Sigmoid colon (tissue), 7 donors: ENCODE data around the gene PRKACB. TPM values are rescaled to one million over a fixed set of nuclear protein-coding genes. Genes with fewer than 3 reads are reported as not detected.

Experiments used
- DNase-seq: peaks from one replicate; pipeline ENCODE4 v3.0.0-alpha.2; 2019
- H3K27ac ChIP-seq, 4 donors: fragments of 200-600 bp; sonication (generic); one replicate each; pipeline ENCODE4 v1.5.1; 2016 to 2019; ENCODE audit warnings: mild to moderate bottlenecking in 1 of 4
- H3K27me3 ChIP-seq, 3 donors: fragments of 200-600 bp; sonication (generic); one replicate each; pipeline ENCODE4 v1.5.1; 2019; ENCODE audit warnings: mild to moderate bottlenecking in 1 of 3
- H3K36me3 ChIP-seq, 4 donors: fragments of 200-600 bp; sonication (generic); one replicate each; pipeline ENCODE4 v1.5.1; 2016 to 2019
- H3K4me1 ChIP-seq, 4 donors: fragments of 200-600 bp; sonication (generic); one replicate each; pipeline ENCODE4 v1.5.1; 2017 to 2019
- H3K4me3 ChIP-seq, 4 donors: fragments of 200-600 bp; sonication (generic); one replicate each; pipeline ENCODE4 v1.5.1; 2017 to 2019; ENCODE audit warnings: mild to moderate bottlenecking in 2 of 4, moderate library complexity in 1 of 4
- H3K9me3 ChIP-seq, 4 donors: fragments of 200-600 bp in 3 of 4; sonication (generic) in 3 of 4; one replicate each; pipeline versions ENCODE4 v1.5.1 to v1.6.1; 2013 to 2019
- CTCF ChIP-seq, 4 experiments: fragments of 450-650 bp in 3 of 4; fragments of 200-600 bp in 1 of 4; IDR thresholded peaks; one replicate each; pipeline ENCODE4 v1.5.1; 2016 to 2019; ENCODE audit warnings: antibody characterized with exemption in 4 of 4, mild to moderate bottlenecking in 3 of 4, moderate library complexity in 2 of 4
- EP300 ChIP-seq, 4 donors: sonication (generic); formaldehyde crosslinking; IDR thresholded peaks; one replicate each; pipeline ENCODE4 v1.6.1; 2017; ENCODE audit warnings: antibody characterized with exemption in 4 of 4
- POLR2A ChIP-seq, 2 donors: fragments of 450-650 bp; IDR thresholded peaks; one replicate each; pipeline ENCODE4 v1.6.1; 2016; ENCODE audit warnings: antibody characterized with exemption in 2 of 2, mild to moderate bottlenecking in 2 of 2, moderate library complexity in 2 of 2
- POLR2AphosphoS5 ChIP-seq, 4 donors: sonication (generic); formaldehyde crosslinking; IDR thresholded peaks; one replicate each; pipeline ENCODE4 v1.6.1; 2017; ENCODE audit warnings: antibody characterized with exemption in 4 of 4
- WGBS, 2 donors: extraction: QIAGEN DNeasy Blood & Tissue Kit; methylation state at CpG; one replicate each; pipeline ENCODE4 v1.1.7; 2013; 5-methylcytosine and 5-hydroxymethylcytosine counted together
- intact Hi-C: fragments of 100-400 bp; cut with DNase I; formaldehyde crosslinking; loops from one replicate; pipeline ENCODE4 v1.15.1; 2023
- polyA plus RNA-seq, 3 donors: library from polyadenylated mRNA; stranded (reverse); fragments of 200-250 nt; gene quantifications; one replicate each; pipeline ENCODE4 v1.2.3, GENCODE V29; 2013
- total RNA-seq, 4 donors: library from RNA; depleted of rRNA; stranded (reverse); fragments of >200 nt; gene quantifications; one replicate each; pipeline ENCODE4 v1.1.0, GENCODE V29; 2016
- donor health status: healthy with polysubstance abuse.
- donor health status: Bipolar disorder and iron deficiency.
- donor health status: healthy.

Gene PRKACB
- total and polyA plus RNA-seq, 7 donors = 35.5 to 67.9 (median 55.6) TPM

- WGBS, 2 donors = 15 to 57% methylated on average over 3 of the region's 3 CpGs
- H3K27ac ChIP-seq = no peak overlapping the region
Observed at GRCh38 chr1:84260852-84261518, 116.9 kb downstream of the PRKACB start.

GRCh38 chr1:84264961-84265360 lies 120.9 kb downstream of the PRKACB start:
- Histone ChIP-seq H3K27ac (no peak overlapping the region), H3K27me3 (no peaks in the 10 kb centered on the region), H3K36me3 (no peaks in the 10 kb centered on the region), H3K9me3 (no peaks in the 10 kb centered on the region), H3K4me1 (no peaks in the 10 kb centered on the region), H3K4me3 (no peak overlapping the region)
- intact Hi-C loops = no loop called here
- no peak for TF ChIP-seq CTCF (IDR thresholded peaks at IDR 0.05)
- no peak for TF ChIP-seq EP300 (IDR thresholded peaks at IDR 0.05)
- no peak for TF ChIP-seq POLR2AphosphoS5 (IDR thresholded peaks at IDR 0.05)
- TF ChIP-seq POLR2A (IDR thresholded peaks at IDR 0.05) = no peak
- DNase-seq = no peak
- 50 to 62% methylated on average over 2 of the region's 2 CpGs for WGBS, 2 donors

More at GRCh38 chr1:84260852-84261518, 116.9 kb downstream of the PRKACB start:
- H3K4me3 ChIP-seq = no peak overlapping the region
- TF ChIP-seq CTCF (IDR thresholded peaks at IDR 0.05) (no peak), POLR2A (IDR thresholded peaks at IDR 0.05) (no peak), POLR2AphosphoS5 (IDR thresholded peaks at IDR 0.05) (no peak), EP300 (IDR thresholded peaks at IDR 0.05) (no peak)
- no peaks in the 10 kb centered on the region for H3K4me1 ChIP-seq
- H3K27me3 ChIP-seq = no peaks in the 10 kb centered on the region
- intact Hi-C loops = no loop called here
- no peaks in the 10 kb centered on the region for H3K36me3 ChIP-seq
- H3K9me3 ChIP-seq = no peaks in the 10 kb centered on the region
- no peak for DNase-seq

- 21 to 80% methylated on average over 3 of the region's 3 CpGs for WGBS, 2 donors
- H3K4me1 ChIP-seq = no peaks in the 10 kb centered on the region
- no peaks in the 10 kb centered on the region for H3K9me3 ChIP-seq
- H3K4me3 ChIP-seq = no peak overlapping the region
- intact Hi-C loops = no loop called here
- no peak for TF ChIP-seq EP300 (IDR thresholded peaks at IDR 0.05)
- no peak for TF ChIP-seq POLR2AphosphoS5 (IDR thresholded peaks at IDR 0.05)
- TF ChIP-seq POLR2A (IDR thresholded peaks at IDR 0.05) = no peak
- TF ChIP-seq CTCF (IDR thresholded peaks at IDR 0.05) = no peak
- no peak for DNase-seq
- no peak overlapping the region for H3K27ac ChIP-seq
- H3K36me3 ChIP-seq = no peaks in the 10 kb centered on the region
- no peaks in the 10 kb centered on the region for H3K27me3 ChIP-seq
Observed at GRCh38 chr1:84265867-84266266, 121.8 kb downstream of the PRKACB start.

GRCh38 chr1:84266748-84267147 lies 122.7 kb downstream of the PRKACB start:
- Histone ChIP-seq H3K36me3 (no peaks in the 10 kb centered on the region), H3K4me1 (no peaks in the 10 kb centered on the region), H3K9me3 (no peaks in the 10 kb centered on the region), H3K4me3 (no peak overlapping the region), H3K27me3 (no peaks in the 10 kb centered on the region), H3K27ac (no peak overlapping the region)
- WGBS, 2 donors = 0% methylated on average over 1 of the region's 1 CpG
- no peak for TF ChIP-seq EP300 (IDR thresholded peaks at IDR 0.05)
- no peak for TF ChIP-seq POLR2A (IDR thresholded peaks at IDR 0.05)
- no peak for TF ChIP-seq POLR2AphosphoS5 (IDR thresholded peaks at IDR 0.05)
- no peak for TF ChIP-seq CTCF (IDR thresholded peaks at IDR 0.05)
- intact Hi-C loops = no loop called here
- DNase-seq = no peak

- intact Hi-C loops = no loop called here
- no peak for TF ChIP-seq POLR2AphosphoS5 (IDR thresholded peaks at IDR 0.05)
- TF ChIP-seq CTCF (IDR thresholded peaks at IDR 0.05) = no peak
- TF ChIP-seq EP300 (IDR thresholded peaks at IDR 0.05) = no peak
- no peak for TF ChIP-seq POLR2A (IDR thresholded peaks at IDR 0.05)
- H3K36me3 ChIP-seq = no peaks in the 10 kb centered on the region
Observed at GRCh38 chr1:84267476-84267875, 123.4 kb downstream of the PRKACB start.

More at GRCh38 chr1:84267476-84267875, 123.4 kb downstream of the PRKACB start:
- Histone ChIP-seq H3K27ac (no peak overlapping the region), H3K9me3 (no peaks in the 10 kb centered on the region), H3K4me1 (no peaks in the 10 kb centered on the region), H3K27me3 (no peaks in the 10 kb centered on the region), H3K4me3 (no peak overlapping the region)
- no peak for DNase-seq
